NT2/D1 (cell line): Measurements from ENCODE around the gene PLPP1.

Experiments used
- SUZ12 ChIP-seq: IDR thresholded peaks from 2 replicates; pipeline ENCODE4 v1.6.1; 2011; ENCODE audit not compliant: insufficient read length, insufficient read depth; ENCODE audit errors: extremely low read depth
- YY1 ChIP-seq: IDR thresholded peaks from 2 replicates; pipeline ENCODE4 v1.6.1; 2011; ENCODE audit not compliant: insufficient read length, insufficient read depth

GRCh38 chr5:55440188-55440646, 94.5 kb downstream of the PLPP1 start:
- TF ChIP-seq SUZ12, result no peak
- TF ChIP-seq YY1, result no peak
